SU-DHL-6 (cell line): ENCODE data around the gene RHOH.
A peak's percentile ranks its signal among the peaks of the same experiment; 100 is the strongest.

Source experiments
- H2AFZ ChIP-seq: fragments of 200-600 bp; sonication (generic); 2 replicates; pipeline ENCODE4 v1.6.1; 2014; ENCODE audit warnings: low read depth, mild to moderate bottlenecking, moderate library complexity, mixed read lengths, antibody characterized with exemption, low read length; ENCODE audit not compliant: severe bottlenecking
- H3F3A ChIP-seq: fragments of 200-600 bp; shearing (Covaris generic); 2 replicates; pipeline ENCODE4 v1.6.0; 2016; ENCODE audit warnings: antibody characterized with exemption, mild to moderate bottlenecking; ENCODE audit not compliant: insufficient read depth
- H3K27ac ChIP-seq: fragments of 200-600 bp; sonication (generic); 2 replicates; pipeline ENCODE4 v1.5.1; 2016; ENCODE audit warnings: low read depth, mild to moderate bottlenecking, low read length, moderate library complexity, mixed read lengths
- H3K27me3 ChIP-seq: fragments of 200-600 bp; sonication (generic), shearing (Covaris generic); 2 replicates; pipeline ENCODE4 v1.6.0; 2014; ENCODE audit warnings: mild to moderate bottlenecking, low read length
- H3K36me3 ChIP-seq: fragments of 200-600 bp; sonication (generic); 2 replicates; pipeline ENCODE4 v1.6.1; 2014; ENCODE audit warnings: mild to moderate bottlenecking, low read length, mixed read lengths
- H3K4me2 ChIP-seq: fragments of 300-600, 200-600 bp; shearing (Covaris generic), sonication (generic); 2 replicates; pipeline ENCODE4 v1.6.0; 2014; ENCODE audit warnings: low read length, low read depth, mild to moderate bottlenecking; ENCODE audit not compliant: poor library complexity, severe bottlenecking
- H3K4me3 ChIP-seq: fragments of 200-600 bp; sonication (generic); 2 replicates; pipeline ENCODE4 v1.5.1; 2014; ENCODE audit warnings: antibody characterized with exemption, low read length, mild to moderate bottlenecking, mixed read lengths; ENCODE audit not compliant: insufficient read depth, poor library complexity, severe bottlenecking
- H3K79me2 ChIP-seq: fragments of 200-600 bp; sonication (generic); 2 replicates; pipeline ENCODE4 v1.6.1; 2014; ENCODE audit warnings: mild to moderate bottlenecking, low read length, moderate library complexity; ENCODE audit not compliant: insufficient read depth
- H3K9ac ChIP-seq: fragments of 200-600 bp; sonication (generic); 2 replicates; pipeline ENCODE4 v1.7.0; 2014; ENCODE audit warnings: mild to moderate bottlenecking, low read length
- H3K9me2 ChIP-seq: fragments of 200-600 bp; sonication (generic); replicated peaks from 2 replicates; pipeline ENCODE4 v1.6.1; 2014; ENCODE audit warnings: low read length; ENCODE audit not compliant: insufficient read depth
- H3K9me3 ChIP-seq: fragments of 200-600 bp; sonication (generic); 2 replicates; pipeline ENCODE4 v1.6.1; 2014; ENCODE audit warnings: low read length, mixed read lengths; ENCODE audit not compliant: insufficient read depth
- H4K20me1 ChIP-seq: fragments of 200-600 bp; sonication (generic); 2 replicates; pipeline ENCODE4 v1.6.1; 2014; ENCODE audit warnings: low read depth, mild to moderate bottlenecking, antibody characterized with exemption, low read length, moderate library complexity, mixed read lengths
- EZH2phosphoT487 ChIP-seq: fragments of 200-600 bp; sonication (generic), shearing (Covaris generic); conservative IDR thresholded peaks from 2 replicates; pipeline ENCODE4 v1.6.1; 2018; ENCODE audit warnings: mild to moderate bottlenecking, antibody characterized with exemption, low read length, moderate library complexity, mixed read lengths
- TF ChIP-seq, protein P1 (sequence below): fragments of 200-600 bp; sonication (generic); IDR thresholded peaks from one replicate; pipeline ENCODE4 v1.5.1; 2017; ENCODE audit warnings: antibody characterized with exemption, mild to moderate bottlenecking, low read length, moderate library complexity; ENCODE audit not compliant: insufficient read depth, poor library complexity, severe bottlenecking

The RHOH gene

DNA sequence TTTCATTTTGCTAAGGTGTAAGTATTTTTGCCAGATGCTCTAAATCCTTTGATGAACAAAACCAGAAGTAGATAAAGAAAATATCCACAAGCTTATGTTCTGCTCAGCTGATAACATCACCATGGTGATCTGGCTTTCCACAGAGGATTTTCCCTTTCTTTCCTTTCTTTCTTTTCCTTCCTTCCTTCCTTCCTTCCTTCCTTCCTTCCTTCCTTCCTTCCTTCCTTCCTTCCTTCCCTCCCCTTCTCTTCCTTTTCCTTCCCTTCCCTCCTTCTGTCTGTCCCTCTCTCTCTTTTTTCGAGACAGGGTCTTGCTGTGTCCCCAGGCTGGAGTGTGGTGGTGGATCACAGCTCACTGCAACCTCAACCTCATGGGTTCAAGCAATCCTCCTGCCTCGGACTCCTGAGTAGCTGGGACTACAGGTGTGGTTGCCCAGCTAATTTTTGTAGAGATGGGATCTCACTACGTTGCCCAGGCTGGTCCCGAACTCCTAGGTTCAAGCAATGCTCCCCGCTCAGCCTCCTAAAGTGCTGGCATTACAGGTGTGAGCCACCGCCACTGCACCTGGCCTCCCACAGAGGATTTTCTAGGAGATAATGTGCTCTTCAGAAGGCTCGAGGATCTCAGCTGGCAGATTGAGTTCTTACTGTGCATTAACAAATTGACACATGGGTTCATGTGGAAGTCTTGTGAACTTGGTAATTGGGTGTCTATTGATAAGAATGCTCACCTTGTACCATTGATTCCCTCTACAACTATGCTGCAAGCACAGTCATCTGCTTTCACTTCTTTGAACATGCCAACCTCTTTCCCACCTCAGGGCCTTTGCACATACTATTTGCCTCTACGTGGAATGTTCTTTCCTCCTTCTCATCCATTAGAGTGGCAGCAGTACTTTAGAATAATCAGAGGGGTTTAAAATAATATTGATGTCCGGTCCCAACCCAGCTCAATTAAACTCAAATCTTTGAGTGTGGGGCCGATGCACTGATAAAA lies 1.4 kb upstream of the RHOH start:
- H2AFZ ChIP-seq = no peak overlapping the region
- no peaks in the 10 kb centered on the region for H4K20me1 ChIP-seq
- H3K36me3 ChIP-seq = peaks cover 21% of the 10 kb centered on the region
- peak overlapping the region; percentile 95 for H3K4me3 ChIP-seq
- H3F3A ChIP-seq = peaks cover 90% of the 10 kb centered on the region
- TF ChIP-seq EZH2phosphoT487 = no peak
- TF ChIP-seq, protein P1, sequence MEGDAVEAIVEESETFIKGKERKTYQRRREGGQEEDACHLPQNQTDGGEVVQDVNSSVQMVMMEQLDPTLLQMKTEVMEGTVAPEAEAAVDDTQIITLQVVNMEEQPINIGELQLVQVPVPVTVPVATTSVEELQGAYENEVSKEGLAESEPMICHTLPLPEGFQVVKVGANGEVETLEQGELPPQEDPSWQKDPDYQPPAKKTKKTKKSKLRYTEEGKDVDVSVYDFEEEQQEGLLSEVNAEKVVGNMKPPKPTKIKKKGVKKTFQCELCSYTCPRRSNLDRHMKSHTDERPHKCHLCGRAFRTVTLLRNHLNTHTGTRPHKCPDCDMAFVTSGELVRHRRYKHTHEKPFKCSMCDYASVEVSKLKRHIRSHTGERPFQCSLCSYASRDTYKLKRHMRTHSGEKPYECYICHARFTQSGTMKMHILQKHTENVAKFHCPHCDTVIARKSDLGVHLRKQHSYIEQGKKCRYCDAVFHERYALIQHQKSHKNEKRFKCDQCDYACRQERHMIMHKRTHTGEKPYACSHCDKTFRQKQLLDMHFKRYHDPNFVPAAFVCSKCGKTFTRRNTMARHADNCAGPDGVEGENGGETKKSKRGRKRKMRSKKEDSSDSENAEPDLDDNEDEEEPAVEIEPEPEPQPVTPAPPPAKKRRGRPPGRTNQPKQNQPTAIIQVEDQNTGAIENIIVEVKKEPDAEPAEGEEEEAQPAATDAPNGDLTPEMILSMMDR = no peak
- peak overlapping the region; percentile 88 for H3K9ac ChIP-seq
- no peaks in the 10 kb centered on the region for H3K27me3 ChIP-seq
- H3K9me3 ChIP-seq = no peaks in the 10 kb centered on the region
- H3K79me2 ChIP-seq = peaks cover 82% of the 10 kb centered on the region
- peak overlapping the region; percentile 99 for H3K27ac ChIP-seq
- peak overlapping the region; percentile 98 for H3K4me2 ChIP-seq
- H3K9me2 ChIP-seq = no peaks in the 10 kb centered on the region

DNA sequence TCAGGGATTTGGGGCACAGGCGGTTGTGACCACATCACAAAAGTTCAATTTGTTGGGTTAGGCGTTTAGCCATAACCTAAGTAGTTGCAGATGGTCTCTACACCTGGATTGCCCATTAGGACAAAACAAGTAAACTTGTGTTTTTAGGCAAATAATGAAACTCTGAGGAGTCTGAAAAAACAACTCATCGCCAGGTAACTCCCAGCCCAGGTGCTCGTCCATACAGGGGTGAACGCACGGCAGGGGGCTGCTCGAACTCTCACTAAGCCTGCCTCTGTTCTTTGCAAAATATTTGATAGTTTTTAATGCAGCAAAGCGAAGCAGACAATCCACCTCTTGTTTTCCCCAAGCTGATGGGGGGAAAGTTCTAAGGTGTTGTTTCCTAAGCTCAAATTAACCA lies 559 bp upstream of the RHOH start:
- TF ChIP-seq, protein P1 = no peak
- TF ChIP-seq EZH2phosphoT487 = no peak
- H3K9me2 ChIP-seq = no peaks in the 10 kb centered on the region
- H3K9me3 ChIP-seq = no peaks in the 10 kb centered on the region
- peak overlapping the region; percentile 98 for H3K4me2 ChIP-seq
- H3K27me3 ChIP-seq = no peaks in the 10 kb centered on the region
- peaks cover 83% of the 10 kb centered on the region for H3K79me2 ChIP-seq
- peak overlapping the region; percentile 95 for H3K4me3 ChIP-seq
- H3K27ac ChIP-seq = peak overlapping the region; percentile 99
- H4K20me1 ChIP-seq = no peaks in the 10 kb centered on the region; the same call in 1 of the 2 replicates
- H3K9ac ChIP-seq = peak overlapping the region; percentile 88
- H2AFZ ChIP-seq = no peak overlapping the region
- H3K36me3 ChIP-seq = peaks cover 22% of the 10 kb centered on the region
- H3F3A ChIP-seq = peaks cover 90% of the 10 kb centered on the region

DNA sequence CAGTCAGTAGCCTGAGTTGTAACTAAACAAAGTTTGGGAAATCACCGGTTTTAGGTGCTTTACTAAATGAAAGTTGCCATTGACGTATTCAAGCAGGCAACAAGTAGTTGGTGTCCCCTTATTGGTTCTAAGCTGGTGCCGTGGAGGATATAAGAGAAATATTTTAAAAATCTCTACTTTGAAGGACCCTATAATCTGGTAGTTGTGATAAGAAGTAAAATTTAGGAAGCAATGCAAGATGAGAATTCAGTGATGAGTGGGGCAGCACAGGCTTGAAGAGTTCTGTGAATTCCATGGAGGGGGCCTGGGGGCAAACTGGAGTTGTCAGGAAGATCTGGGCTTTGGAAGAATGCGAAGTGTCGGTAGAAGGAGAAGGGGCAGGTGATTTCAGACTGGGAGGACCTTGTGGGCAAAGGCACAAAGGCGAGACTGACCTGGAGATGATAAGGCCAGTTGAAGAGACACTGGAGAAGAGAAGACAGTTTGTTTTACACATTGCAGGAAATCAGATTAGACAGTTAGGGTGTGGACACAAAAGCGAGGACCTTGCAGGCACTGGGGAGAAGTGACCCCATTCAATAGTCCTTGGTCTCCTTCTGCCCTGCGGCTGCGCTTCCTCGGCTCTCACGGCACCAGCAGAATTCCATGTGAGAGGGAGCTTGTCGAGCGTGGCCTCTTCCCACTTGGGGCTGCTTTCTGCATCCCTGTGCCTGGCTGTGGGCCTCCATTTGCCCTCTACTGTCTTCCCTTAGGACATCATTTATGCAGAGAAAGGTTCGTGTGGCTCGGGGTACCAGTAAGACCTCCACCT lies 1.3 kb downstream of the RHOH start:
- peak overlapping the region; percentile 95 for H3K4me3 ChIP-seq
- no peaks in the 10 kb centered on the region for H3K27me3 ChIP-seq
- no peaks in the 10 kb centered on the region for H3K9me3 ChIP-seq
- TF ChIP-seq, protein P1 = no peak
- no peak for TF ChIP-seq EZH2phosphoT487
- peak overlapping the region; percentile 88 for H3K9ac ChIP-seq
- H3K9me2 ChIP-seq = no peaks in the 10 kb centered on the region
- no peak overlapping the region for H2AFZ ChIP-seq
- no peaks in the 10 kb centered on the region; the same call in 1 of the 2 replicates for H4K20me1 ChIP-seq
- peaks cover 85% of the 10 kb centered on the region for H3F3A ChIP-seq
- H3K79me2 ChIP-seq = peaks cover 89% of the 10 kb centered on the region
- H3K4me2 ChIP-seq = peak overlapping the region; percentile 98
- H3K36me3 ChIP-seq = peaks cover 26% of the 10 kb centered on the region
- H3K27ac ChIP-seq = peak overlapping the region; percentile 99
